Tibial artery (tissue), 4 donors: ENCODE data around the gene SCAMP2.

Experiments
- DNase-seq, 2 donors: peaks; one replicate each; pipeline ENCODE4 v3.0.0-alpha.2; 2019
- H3K27ac ChIP-seq, 2 donors: fragments of 200-600 bp; sonication (generic) in 1 of 2; 1 replicate in 1 of 2; 2 replicates in 1 of 2; pipeline ENCODE4 v1.5.1; 2018 to 2019; ENCODE audit warnings: mild to moderate bottlenecking in 1 of 2
- H3K27me3 ChIP-seq, 2 donors: fragments of 200-600 bp; sonication (generic) in 1 of 2; one replicate each; pipeline versions ENCODE4 v1.5.1 to v1.6.0; 2016 to 2019
- H3K36me3 ChIP-seq, 3 donors: fragments of 200-600 bp; sonication (generic) in 2 of 3; one replicate each; pipeline ENCODE4 v1.5.1; 2016 to 2019; ENCODE audit warnings: mild to moderate bottlenecking in 2 of 3
- H3K4me1 ChIP-seq, 4 donors: fragments of 200-600 bp; sonication (generic) in 2 of 4; 1 replicate in 3 of 4; 2 replicates in 1 of 4; pipeline ENCODE4 v1.5.1; 2016 to 2019
- H3K4me3 ChIP-seq, 2 donors: fragments of 200-600 bp; sonication (generic) in 1 of 2; 1 replicate in 1 of 2; 2 replicates in 1 of 2; pipeline ENCODE4 v1.5.1; 2018 to 2019; ENCODE audit warnings: mild to moderate bottlenecking in 2 of 2
- H3K9me3 ChIP-seq, 3 donors: fragments of 200-600 bp; sonication (generic) in 1 of 3; one replicate each; pipeline ENCODE4 v1.5.1; 2016 to 2019
- CTCF ChIP-seq, 2 experiments: fragments of 200-600 bp in 1 of 2; fragments of 450-650 bp in 1 of 2; IDR thresholded peaks; one replicate each; pipeline ENCODE4 v1.5.1; 2017 to 2019; ENCODE audit warnings: antibody characterized with exemption in 2 of 2, mild to moderate bottlenecking in 1 of 2, moderate library complexity in 1 of 2
- intact Hi-C: fragments of 100-400 bp; cut with DNase I; formaldehyde crosslinking; loops from one replicate; pipeline ENCODE4 v1.15.0; 2023; ENCODE audit warnings: low total_unique reads

Gene SCAMP2

GRCh38 chr15:74866090-74866489, 7.1 kb downstream of the SCAMP2 start:
- Histone ChIP-seq H3K27me3 (no peaks in the 10 kb centered on the region), H3K4me3 (no peak overlapping the region), H3K4me1 (peaks cover 5 to 54% (median 29%) of the 10 kb centered on the region in 4 donors), H3K9me3 (no peaks in the 10 kb centered on the region), H3K36me3 (peaks cover 0 to 15% (median 0%) of the 10 kb centered on the region in 3 donors), H3K27ac (no peak overlapping the region)
- no peak for TF ChIP-seq CTCF (IDR thresholded peaks at IDR 0.05)
- peak in 1 of 2 donors; percentile 36 for DNase-seq
- intact Hi-C loops = no loop called here

- Histone ChIP-seq H3K4me1 (peaks cover 0 to 47% (median 21%) of the 10 kb centered on the region in 4 donors), H3K4me3 (no peak overlapping the region), H3K27me3 (no peaks in the 10 kb centered on the region), H3K9me3 (no peaks in the 10 kb centered on the region), H3K36me3 (peaks cover 0 to 15% (median 0%) of the 10 kb centered on the region in 3 donors), H3K27ac (no peak overlapping the region)
- TF ChIP-seq CTCF (IDR thresholded peaks at IDR 0.05) = no peak
- no peak for DNase-seq
- intact Hi-C loops = no loop called here
Measured at GRCh38 chr15:74865316-74865715, 7.8 kb downstream of the SCAMP2 start.

DNA sequence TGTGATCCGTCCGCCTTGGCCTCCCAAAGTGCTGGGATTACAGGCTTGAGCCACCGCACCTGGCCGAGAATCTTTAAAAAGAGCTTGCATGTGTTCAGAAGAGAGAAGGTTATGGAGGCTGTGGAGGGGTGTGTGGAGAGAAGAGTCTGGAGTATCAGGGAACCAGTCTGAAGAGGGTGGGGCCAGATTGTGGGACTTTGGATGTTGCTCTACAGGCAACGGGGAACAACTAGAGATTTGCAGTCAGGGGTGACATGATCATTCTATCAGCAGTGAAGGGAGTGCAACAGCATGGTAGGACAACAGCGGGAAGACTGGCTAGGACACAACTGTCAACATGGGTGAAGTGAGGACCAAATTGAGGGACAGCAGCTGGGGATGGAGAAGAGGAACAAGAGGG, 8.9 kb downstream of the SCAMP2 start:
- Histone ChIP-seq H3K27ac (no peak overlapping the region), H3K9me3 (no peaks in the 10 kb centered on the region), H3K27me3 (no peaks in the 10 kb centered on the region), H3K4me1 (peaks cover 0 to 36% (median 15%) of the 10 kb centered on the region in 4 donors), H3K4me3 (no peak overlapping the region), H3K36me3 (peaks cover 0 to 15% (median 0%) of the 10 kb centered on the region in 3 donors)
- intact Hi-C loops = no loop called here
- no peak for DNase-seq
- no peak for TF ChIP-seq CTCF (IDR thresholded peaks at IDR 0.05)

- no peak for DNase-seq
- intact Hi-C loops = no loop called here
- H3K4me1 ChIP-seq = peaks cover 0 to 29% (median 12%) of the 10 kb centered on the region in 4 donors
- TF ChIP-seq CTCF (IDR thresholded peaks at IDR 0.05) = no peak
- no peak overlapping the region for H3K27ac ChIP-seq
- no peak overlapping the region for H3K4me3 ChIP-seq
- no peaks in the 10 kb centered on the region for H3K9me3 ChIP-seq
- H3K27me3 ChIP-seq = no peaks in the 10 kb centered on the region
- H3K36me3 ChIP-seq = peaks cover 0 to 14% (median 0%) of the 10 kb centered on the region in 3 donors
Measured at GRCh38 chr15:74863239-74864056, 9.7 kb downstream of the SCAMP2 start.

- no peak overlapping the region for H3K4me3 ChIP-seq
- no peak for TF ChIP-seq CTCF (IDR thresholded peaks at IDR 0.05)
- H3K36me3 ChIP-seq = peaks cover 8 to 11% (median 10%) of the 10 kb centered on the region in 3 donors
- intact Hi-C loops = no loop called here
- DNase-seq = no peak
- H3K27me3 ChIP-seq = no peaks in the 10 kb centered on the region
- H3K27ac ChIP-seq = no peak overlapping the region
- no peaks in the 10 kb centered on the region for H3K9me3 ChIP-seq
- H3K4me1 ChIP-seq = peaks cover 0 to 12% (median 7%) of the 10 kb centered on the region in 4 donors
Measured at GRCh38 chr15:74858369-74858740, 14.8 kb downstream of the SCAMP2 start.
